ENCODE data around the gene SH3GLB2.

DNA sequence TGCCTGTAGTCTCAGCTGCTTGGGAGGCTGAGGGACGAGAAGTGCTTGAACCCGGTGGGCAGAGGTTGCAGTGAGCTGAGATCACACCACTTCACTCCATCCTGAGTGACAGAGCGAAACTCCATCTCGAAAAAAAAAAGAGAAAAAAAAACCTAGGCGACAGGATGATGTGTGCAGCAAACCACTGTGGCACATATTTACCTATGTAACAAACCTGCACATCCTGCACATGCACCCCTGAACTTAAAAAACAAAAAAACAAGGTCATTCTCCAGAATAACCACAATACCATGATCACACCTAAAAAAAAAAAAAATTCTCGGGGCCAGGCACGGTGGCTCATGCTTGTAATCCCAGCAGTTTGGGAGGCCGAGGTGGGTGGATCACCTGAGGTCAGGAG, 45.3 kb upstream of the SH3GLB2 start:
- TF ChIP-seq, protein P1, sequence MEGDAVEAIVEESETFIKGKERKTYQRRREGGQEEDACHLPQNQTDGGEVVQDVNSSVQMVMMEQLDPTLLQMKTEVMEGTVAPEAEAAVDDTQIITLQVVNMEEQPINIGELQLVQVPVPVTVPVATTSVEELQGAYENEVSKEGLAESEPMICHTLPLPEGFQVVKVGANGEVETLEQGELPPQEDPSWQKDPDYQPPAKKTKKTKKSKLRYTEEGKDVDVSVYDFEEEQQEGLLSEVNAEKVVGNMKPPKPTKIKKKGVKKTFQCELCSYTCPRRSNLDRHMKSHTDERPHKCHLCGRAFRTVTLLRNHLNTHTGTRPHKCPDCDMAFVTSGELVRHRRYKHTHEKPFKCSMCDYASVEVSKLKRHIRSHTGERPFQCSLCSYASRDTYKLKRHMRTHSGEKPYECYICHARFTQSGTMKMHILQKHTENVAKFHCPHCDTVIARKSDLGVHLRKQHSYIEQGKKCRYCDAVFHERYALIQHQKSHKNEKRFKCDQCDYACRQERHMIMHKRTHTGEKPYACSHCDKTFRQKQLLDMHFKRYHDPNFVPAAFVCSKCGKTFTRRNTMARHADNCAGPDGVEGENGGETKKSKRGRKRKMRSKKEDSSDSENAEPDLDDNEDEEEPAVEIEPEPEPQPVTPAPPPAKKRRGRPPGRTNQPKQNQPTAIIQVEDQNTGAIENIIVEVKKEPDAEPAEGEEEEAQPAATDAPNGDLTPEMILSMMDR (IDR thresholded peaks at IDR 0.05): no peak
- no peak for TF ChIP-seq ZFX (IDR thresholded peaks at IDR 0.05; ENCODE audit: borderline replicate concordance)

Data from 22Rv1 (cell line).